ENCODE results near the gene PRKN.

- no peak for TF ChIP-seq CTCF (IDR thresholded peaks at IDR 0.05; ENCODE audit: low read depth, low read length)
- no peak for TF ChIP-seq EZH2phosphoT487 (IDR thresholded peaks at IDR 0.05; ENCODE audit: low read depth)
Observed at GRCh38 chr6:162063666-162064065, 663.9 kb downstream of the PRKN start.

All from OCI-LY3 (cell line).